ENCODE data around the gene AGPAT4.

DNA sequence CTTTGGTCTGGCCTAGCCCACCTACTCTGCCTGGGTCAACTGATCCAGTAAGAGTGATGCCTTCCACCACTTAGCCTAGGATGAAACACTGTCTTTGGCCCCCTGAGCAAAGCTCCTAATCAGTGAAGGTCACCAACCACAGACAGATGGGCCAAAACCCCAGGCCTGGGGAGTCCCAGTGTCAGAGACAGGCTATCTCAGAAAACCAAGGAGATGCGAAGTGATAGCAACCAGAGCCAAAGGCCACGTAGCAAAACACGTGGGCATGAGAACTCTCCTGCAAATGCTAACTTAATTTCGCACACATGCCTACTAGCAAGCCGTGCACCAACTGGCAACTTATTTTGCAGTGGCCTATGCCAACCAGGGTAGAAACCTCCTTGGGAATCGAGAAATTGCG, 29.1 kb downstream of the AGPAT4 start:
- TF ChIP-seq GATA2 (IDR thresholded peaks at IDR 0.05; ENCODE audit: low read depth, low read length) = no peak
- no peak for TF ChIP-seq GATA3 (IDR thresholded peaks at IDR 0.05; ENCODE audit: low read depth, low read length)
